Right forelimb (tissue), 1 donor: ENCODE measurements around the gene ASCL5.

Source experiments
- DNase-seq: peaks from one replicate; pipeline ENCODE4 v3.0.0-alpha.2; 2018

Gene ASCL5

DNA sequence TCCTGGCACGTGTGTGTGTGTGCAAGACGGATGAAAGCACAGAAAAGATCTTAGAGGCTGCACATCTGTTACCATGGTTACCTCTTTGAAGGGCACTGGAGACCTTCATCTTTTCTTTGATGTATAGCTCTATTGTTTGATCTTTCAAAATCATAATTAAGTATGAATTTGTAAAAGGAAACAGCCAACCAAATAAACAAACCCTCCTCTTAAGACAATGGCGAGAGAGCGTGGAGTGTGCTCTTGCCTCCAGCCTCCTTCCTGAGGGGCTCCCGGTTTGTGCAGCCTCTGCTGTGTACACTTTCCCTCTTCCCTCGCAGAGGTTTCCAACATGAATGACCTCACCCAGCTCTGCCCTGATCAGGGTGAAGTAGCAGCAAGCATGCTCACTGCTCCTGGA is 42.7 kb downstream of the ASCL5 start:
- no peak for DNase-seq

DNA sequence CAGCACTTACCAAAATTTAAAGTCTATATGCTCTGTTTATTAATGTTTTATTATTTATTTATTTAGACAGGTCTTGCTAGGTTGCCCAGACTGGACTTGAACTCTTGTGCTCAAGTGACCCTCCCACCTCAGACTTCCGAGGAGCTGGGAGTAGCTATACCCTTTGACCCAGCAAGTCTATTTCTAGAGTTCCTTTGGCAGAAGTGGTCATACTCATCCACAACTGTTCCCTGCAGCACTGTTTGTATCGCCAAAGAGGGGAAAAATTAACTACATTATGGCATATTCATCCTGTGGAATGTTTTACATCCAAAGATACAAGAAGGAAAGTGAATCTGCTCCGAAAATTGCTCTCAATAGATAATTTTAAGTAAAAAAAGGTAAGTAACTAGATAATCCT is 43.2 kb downstream of the ASCL5 start:
- DNase-seq, result no peak

GRCh38 chr1:201080135-201080534 is 46.8 kb downstream of the ASCL5 start:
- DNase-seq, result no peak

DNA sequence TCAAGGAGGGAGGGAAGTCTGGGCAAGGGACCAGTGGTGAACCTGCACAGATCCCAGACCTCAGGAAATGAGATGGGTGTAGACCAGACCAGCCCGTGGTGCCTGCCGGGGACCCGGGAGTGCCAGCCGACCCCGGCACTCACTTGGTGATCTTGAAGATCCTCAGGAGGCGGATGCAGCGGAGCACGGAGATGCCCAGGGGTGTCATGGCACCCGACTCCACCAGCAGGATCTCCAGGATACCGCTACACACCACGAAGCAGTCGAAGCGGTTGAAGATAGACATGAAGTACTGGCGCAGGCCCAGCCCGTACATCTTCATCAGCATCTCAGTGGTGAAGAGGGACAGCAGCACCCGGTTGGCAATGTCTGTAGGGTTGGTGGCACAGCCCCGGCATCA is 49.2 kb downstream of the ASCL5 start:
- no peak for DNase-seq

GRCh38 chr1:201077116-201077515 is 49.9 kb downstream of the ASCL5 start:
- no peak for DNase-seq

DNA sequence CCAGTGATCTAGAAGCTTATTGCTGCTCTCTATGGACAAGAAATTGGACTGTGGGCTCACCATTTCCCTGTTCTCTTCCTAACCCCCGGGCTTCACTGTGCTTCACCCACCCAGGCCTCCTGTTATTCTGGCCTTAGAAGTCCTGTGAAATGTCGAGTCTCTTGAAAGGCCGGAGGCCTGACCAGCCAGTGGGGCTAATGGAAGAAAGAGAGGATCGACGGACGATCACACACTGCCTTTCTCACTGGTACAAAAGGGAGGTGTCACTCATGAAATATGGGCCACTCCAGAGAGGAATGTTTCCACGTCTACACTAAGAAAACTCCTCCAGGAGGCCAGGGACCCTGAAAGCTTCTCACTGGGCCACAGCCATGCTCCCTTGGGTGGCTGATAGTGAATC is 50.9 kb downstream of the ASCL5 start:
- no peak for DNase-seq

DNA sequence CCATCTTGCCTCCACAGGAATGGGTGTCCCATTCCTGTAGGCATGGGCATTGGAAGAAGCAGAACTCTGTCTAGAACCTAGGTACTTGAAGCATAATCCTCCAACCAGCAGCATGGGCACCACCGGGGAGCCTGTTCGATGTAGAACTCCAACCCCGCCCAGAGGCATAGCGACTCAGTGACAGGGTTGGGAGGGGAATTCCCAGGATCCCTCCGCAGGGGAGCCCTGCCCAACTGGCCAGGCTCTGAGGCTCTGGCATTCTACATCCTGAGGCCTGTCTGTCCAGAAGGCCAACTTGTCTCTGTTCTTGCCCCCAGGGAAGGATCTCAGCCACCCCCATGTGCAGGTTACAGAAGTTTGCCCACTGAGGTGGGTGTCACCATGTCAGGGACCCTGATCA is 53.0 kb downstream of the ASCL5 start:
- no peak for DNase-seq

DNA sequence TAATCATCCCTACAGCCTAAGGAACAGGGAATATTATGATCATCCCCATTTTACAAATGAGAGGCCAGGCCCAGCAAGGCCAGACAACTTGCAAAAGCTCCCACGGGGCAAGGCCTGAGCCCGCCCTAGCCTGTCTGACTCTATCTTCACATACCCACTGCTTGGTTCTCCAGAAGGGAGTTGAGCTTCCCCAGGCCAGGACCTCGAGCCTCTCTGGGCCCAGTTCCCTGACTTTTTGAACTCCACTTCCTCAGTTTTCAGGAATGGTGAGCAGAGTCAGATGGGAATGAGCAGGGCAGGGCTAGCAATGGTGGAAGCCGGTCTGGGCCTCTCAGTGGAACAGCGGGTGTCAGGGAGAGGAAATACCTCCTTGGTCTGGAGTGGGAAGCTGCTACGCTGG is 54.1 kb downstream of the ASCL5 start:
- no peak for DNase-seq

GRCh38 chr1:201072149-201072548 is 54.8 kb downstream of the ASCL5 start:
- DNase-seq, result no peak

GRCh38 chr1:201069636-201070035 is 57.3 kb downstream of the ASCL5 start:
- DNase-seq, result no peak

- no peak for DNase-seq
Observed at GRCh38 chr1:201068976-201069375, 58.0 kb downstream of the ASCL5 start.

DNA sequence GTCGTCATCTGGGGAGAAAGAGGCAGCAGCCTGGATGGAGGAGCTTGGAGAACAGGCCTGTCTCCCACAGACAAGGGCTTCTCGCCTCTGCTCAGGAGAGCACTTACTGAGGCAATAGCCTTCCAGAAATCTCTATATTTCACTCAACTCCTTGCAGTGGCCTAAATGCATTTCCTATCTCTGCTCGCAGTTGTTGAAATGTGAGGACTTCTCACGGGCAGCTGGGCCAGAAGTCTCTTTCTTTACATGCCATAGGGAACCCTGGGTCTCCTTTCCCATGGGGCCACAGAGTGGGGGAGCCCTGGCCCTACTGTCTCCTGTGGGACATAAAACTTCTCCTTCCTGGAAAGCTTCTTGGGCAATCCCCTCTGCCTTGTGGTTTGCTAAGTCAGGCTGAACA is 60.0 kb downstream of the ASCL5 start:
- no peak for DNase-seq

GRCh38 chr1:201065686-201066085 is 61.3 kb downstream of the ASCL5 start:
- no peak for DNase-seq

DNA sequence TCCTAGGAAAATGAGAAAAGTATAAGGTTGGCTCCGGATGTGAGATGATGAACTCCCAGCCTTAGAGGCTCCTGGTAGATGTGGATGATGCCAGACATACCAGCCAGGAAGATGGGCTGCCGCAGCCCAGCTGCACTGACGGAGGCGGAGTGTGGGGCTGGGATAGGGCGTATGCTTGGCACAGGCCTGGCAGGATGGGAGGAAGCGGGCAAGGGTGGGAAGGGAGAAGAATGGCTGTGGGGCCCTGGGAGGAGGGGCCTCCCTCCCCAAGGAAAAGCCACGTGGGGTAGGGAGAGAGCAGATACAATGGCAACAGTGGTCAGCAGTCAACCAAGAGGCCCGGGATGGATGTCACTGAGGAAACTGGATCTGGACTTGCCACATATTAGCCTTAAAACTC is 62.2 kb downstream of the ASCL5 start:
- no peak for DNase-seq
